ENCODE results near the gene CAMTA1.
"Not testable (repeated sequence)": the region's sequence is repeated elsewhere in the genome, so short reads cannot be mapped to it uniquely, and the experiment has no call there.

The CAMTA1 gene

DNA sequence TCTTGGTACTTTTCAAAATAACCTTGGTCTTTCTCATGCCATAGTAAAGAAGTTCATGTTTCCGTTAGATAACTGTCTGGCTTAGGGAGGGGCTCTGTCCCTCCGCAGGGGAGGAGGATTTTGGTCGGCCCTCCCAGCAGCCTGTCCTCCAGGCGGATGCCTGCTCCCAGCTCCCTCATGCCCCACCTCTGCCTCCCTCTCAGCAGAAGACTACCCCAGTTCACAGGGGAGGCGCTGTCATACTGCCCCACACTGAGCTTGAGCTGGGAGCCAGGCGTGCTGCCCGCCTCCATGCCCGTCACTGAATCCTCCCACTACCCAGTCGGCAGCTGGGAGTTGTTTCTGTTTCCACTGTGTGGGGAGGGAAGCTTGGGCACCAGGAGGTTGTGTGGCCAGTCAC is 127.3 kb downstream of the CAMTA1 start:
- no peak for DNase-seq

GRCh38 chr1:6913086-6913485 is 127.8 kb downstream of the CAMTA1 start:
- DNase-seq, result no peak

DNA sequence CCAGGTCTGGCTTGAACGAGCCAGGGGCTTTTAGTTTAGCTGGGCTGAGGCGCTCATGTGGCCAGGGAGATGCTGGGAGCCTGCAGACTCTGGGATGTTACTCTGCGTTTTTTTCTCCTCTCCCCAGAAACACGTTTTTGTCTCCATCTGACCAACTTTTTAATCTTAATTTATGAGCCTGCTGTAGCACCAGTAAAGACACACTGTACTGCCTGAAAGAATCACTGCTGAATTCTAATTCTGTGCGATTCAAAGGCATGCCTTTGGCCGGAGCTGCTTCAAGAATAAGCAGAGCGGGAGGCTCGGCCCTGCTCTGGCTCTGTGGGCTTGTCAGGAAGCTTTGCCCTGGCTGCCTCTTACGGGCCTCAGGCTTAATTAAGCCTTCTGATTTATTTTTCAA is 129.5 kb downstream of the CAMTA1 start:
- no peak for DNase-seq

DNA sequence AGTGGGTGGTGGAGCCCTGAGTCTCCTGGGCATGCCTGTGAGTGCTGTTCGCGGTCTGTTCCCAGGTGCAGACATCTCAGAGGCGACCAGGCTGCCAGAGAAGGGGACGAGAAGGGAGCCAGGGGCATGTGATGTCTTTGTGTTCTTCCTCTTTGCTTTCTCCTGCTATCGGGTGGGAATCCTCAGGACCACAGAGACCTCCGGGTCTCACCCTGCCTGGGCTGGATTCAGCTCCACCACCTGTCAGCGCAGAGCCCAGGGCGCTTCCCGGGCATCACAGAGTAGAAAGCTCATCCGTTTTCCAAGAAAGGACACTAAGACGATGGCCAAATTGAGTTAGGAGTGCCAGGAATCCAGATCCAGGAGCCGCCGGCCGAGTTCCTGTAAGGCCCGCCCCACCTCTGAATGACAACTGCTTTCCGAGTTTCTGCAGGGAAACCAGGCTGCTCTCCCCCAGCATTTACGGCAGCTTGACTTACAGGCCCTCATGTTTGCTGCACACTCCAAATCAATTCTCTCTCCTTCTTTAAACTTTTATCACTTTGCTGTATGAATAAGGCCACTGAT is 130.8 kb downstream of the CAMTA1 start:
- DNase-seq, result no peak

DNA sequence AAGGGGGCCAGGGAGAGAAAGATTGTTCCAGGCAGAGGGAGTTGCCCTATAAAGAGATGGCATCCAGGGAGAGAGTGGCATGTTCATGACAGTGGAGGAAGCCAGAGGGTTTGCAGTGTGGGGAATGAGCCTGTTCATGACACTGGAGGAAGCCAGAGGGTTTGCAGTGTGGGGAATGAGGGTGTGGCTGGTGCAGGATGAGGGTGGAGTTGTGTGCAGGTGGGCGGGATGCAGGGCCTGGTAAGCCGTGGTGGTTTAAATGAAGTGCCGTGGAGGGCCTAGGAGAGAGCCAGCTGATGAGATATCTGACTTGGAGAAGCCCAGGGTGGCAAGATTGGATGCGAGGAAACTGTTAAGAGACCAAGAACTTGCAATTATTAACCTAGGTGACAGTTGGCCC is 131.8 kb downstream of the CAMTA1 start:
- no peak for DNase-seq

DNA sequence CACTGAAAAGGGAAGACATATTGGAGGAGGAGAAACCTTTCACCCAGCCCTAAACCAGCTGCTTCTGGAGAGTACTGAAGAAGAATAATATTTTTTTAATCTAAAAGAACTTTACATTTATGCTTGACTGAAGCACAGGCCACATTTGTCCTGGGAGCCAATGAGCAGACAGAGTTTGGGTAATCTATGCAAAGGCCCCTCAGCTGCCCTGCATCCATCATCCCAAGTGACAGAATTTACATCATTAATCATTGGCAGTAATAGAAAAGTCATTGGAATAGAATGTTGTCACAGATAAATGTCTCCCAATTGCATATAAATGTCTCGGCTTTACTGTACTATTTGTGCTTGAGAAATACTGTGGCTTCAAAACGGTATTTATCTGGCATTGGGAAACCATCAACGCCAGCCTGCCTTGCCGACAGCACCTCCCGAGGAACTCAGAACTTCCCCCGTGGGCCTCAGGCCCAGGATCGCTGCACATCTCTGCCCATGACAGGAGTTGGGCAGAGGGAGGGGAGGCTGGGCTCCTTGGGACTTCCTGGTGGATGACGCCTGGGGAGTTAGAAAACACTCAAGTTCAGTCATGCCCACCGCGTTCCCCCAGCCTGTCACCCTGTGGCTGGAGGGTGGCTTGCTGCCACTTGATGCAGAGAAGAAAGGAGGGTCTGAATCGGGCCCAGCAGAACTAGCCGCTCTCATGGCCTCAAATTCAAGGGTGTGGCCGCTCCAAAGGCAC is 133.1 kb downstream of the CAMTA1 start:
- no peak for DNase-seq

DNA sequence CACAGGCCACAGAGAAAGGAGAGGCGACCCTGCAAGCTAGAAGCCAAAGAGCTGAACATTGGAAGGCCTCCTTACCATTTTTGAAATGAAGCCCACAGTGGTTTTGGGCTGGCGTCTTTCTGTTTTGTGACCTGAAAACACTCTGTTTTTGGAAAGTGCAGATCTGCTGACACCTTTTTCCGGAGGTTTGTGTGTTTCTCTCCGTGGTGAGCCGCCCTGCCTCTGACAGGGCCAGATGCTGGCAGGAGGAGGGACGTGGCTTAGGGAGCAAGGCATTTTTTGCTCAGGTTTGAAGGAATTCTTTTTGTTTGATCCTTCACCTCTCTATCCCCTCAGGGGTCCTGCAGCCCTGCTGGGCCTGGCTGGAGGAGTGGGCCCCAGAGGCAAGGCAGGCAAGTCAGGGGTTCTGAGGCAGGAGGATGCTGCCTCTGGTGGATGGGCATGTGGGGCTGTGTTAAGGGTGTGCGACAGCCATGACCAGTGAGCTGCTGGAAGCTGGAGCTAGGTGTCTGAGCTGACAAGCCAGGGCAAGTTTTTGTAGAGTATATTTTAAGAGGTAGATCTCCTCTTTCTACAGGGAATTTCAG is 133.8 kb downstream of the CAMTA1 start:
- DNase-seq, result no peak

- not testable (repeated sequence) for DNase-seq
These were observed 136.3 kb downstream of the CAMTA1 start for GRCh38 chr1:6921506-6921905.

DNA sequence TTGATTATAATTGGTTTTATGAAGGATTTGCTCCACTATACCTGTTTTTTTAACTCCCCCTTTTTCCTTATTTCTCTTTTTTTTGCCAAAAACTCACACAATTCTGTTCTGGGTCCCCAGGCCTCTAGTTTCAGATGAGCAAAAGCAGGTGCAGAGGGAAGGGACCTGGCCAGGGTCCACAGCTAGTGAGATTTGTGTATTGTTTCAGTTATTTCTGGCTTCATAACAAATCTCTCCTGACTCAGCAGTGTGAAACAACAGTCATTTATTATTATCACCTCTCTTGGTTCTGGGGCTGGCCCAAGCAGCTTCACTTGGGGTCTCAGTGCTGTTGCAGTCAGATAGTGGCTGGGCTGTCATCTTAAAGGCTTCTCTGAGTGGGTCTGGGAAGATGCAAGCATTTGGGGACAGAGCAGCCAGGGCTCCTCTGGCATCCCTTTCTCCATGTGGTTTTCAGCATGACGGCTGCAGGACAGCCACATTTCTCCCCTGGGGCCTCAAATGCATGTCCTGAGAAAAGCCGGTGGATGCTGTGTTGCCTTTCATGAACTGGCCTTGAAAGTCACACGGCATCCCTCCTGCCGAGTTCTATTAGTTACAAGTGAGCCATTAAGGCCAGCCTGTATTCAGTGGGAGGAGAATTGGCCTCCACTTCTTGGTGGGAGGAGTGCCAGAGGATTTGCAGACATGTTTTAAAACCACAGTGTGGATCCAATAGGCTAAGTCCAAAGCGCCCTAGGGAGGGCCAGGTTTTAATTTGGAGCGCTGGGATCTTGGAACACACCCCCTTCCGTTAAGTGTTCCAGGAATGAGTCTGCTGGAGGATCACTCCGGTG is 137.1 kb downstream of the CAMTA1 start:
- DNase-seq, result no peak

GRCh38 chr1:6923012-6923411 is 137.8 kb downstream of the CAMTA1 start:
- no peak for DNase-seq

DNA sequence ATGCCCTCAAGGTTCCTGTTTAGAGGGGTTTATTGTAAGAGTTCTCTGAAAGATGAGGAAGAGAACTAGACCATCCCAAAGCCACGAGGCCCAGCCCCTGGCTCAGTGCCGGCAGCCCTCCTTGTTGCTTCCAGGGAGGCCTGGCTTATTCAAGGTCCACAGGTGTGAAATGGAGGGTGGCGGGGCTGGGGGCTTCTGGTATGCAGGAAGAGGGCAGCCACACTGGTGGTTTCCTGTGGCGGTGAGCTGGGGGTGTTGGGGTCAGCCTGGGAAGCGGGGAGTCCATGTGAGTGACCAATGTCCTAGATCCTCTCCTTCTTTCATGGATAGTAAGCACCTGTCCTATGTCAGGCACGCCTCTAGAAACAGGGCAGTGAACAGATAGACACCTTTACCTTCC is 138.2 kb downstream of the CAMTA1 start:
- no peak for DNase-seq

DNA sequence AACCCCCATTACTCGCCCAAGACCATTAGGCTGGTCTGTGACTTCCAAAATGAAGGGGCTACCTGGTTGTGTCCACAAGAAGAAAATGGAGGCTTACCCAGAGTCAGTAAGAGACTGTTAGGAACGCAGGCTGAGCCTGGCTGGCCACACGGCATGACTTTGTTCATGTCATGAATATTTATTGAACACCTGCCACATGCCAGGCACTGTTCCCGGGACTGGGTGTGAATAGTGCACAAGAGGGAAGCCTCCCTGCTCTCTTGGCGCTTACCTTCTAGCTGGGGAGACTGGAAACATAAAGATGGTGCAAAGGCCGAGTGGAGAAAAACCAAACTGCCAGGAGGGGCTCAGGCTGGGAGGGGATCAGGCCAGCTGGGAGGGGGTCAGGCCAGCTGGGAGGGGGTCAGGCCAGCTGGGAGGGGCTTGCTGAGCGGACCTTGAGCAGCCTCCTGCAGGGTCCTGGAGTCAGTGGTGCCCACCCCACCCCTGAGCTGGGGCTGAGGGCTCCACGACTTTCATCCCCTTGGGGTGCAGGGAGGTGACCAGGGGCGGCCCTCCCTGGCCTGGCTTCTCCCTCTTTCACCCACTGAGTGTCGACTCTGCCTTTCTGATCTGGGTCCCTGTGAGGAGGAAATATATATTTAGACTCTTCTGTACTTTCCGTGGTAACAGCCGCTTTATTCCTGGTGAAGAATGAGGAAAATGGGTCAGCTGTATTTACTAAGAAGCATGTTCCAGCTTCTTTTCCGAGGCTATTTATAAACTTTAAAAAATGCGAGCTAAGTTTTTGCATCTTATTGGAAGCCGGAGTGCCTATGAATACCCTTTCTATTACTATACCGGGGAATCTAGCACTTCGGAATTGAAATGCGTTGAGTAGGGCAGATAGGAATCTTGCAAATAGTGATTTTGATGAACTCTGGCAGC is 139.0 kb downstream of the CAMTA1 start:
- no peak for DNase-seq

GRCh38 chr1:6924891-6925290 is 139.6 kb downstream of the CAMTA1 start:
- no peak for DNase-seq

DNA sequence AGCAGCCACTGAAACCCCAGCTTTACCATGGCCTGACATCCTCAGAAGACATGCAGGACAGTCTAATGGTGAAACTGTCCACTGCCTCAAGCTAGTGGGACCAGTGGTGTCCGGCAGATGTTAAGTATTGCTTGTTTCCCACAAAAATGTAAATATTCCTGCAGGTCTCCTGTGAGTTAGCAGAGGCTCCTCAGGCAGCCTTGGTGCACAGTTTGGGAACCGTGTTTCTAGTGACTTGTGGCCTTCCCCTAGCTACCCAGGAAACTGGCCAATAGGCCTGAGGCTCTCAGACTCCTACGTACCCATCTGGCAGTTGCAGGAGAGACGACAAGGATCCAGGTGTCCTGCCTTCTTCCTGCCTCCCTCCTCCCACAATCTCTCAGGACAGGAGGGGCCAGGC is 142.4 kb downstream of the CAMTA1 start:
- no peak for DNase-seq

- DNase-seq, result no peak
These were observed 143.0 kb downstream of the CAMTA1 start for GRCh38 chr1:6928106-6928885.

- DNase-seq, result no peak
These were observed 145.6 kb downstream of the CAMTA1 start for GRCh38 chr1:6930732-6931300.

DNA sequence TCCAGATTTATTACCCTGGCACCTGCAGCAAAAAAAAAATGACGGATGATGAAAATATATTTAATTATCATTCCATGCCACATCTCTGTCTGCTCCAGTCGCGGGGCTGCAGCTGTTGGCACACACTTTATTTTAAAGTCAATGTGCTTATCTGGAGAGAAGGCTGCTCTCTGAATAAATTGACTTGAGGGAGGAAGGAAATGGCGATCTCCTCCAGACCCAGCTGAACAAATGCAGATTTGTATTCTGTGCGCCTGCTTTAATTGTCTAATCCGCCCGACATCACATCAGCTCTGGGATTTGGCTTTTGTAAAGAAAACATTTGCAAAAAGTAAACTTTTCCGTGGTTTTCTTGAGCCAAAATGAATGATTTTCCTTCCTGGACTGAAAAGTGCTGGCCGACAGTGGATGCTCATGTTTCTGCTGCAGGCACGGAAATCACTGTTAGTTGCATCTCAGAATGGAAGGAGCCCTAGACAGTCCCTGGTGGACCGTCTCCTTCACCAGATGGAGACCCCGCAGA is 150.2 kb downstream of the CAMTA1 start:
- DNase-seq, result no peak

DNA sequence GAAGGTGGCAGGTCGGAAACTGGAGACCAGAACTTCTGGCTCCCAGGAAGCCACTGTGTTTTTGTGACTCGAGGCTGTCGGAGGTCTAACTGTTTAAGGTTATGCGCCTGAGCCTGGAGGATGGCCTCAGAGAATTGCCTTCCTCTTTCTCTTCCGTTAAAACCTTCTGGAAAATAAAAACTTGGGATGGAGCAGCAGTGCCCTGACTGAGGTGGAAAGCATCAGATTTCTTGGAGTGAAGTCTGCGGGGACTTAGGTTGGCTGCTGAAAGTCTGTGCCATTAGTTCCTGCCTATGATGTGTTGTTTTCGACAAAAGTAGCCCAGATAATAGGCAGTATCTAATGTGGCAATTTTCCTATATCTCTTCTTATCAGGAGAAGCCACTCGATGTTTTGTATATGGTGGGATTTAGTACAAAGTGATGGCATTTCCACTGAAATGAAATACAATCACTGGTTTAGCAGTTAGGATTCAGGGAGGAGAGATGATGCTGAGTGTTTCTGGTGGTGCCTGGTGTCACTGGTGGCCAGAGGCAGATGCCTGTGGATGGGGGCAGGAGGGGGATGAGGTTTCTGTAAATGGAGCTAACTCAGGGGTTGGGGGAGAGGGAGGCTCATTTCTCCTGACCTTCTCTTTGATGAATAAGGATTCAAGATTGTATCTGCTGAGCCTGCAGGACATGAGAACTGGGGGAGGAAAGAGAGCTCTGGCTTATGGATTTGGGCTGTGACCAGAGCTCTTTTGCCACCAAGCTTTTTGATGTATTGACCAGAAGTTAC is 150.8 kb downstream of the CAMTA1 start:
- DNase-seq, result no peak

GRCh38 chr1:6937048-6937447 is 151.8 kb downstream of the CAMTA1 start:
- DNase-seq, result no peak

GRCh38 chr1:6939363-6939762 is 154.1 kb downstream of the CAMTA1 start:
- no peak for DNase-seq
